ENCODE data around the gene LTBP4. TPM values are rescaled to one million over a fixed set of nuclear protein-coding genes. Genes with fewer than 3 reads are reported as not detected.

Gene LTBP4
- total and polyA plus RNA-seq, 2 donors (not counting 3 experiments of a cell fraction or from before 2014, with no cell fraction given), result 25.9 to 38.0 TPM

GRCh38 chr19:40588110-40588854, 12.9 kb upstream of the LTBP4 start:
- peaks cover 3 to 4% of the 10 kb centered on the region in 2 experiments for H3K36me3 ChIP-seq (ENCODE audit: control insufficient read depth in 2 of 2, extremely low read depth in 1 of 2, insufficient read depth in 2 of 2, low read length in 2 of 2)
- H4K20me1 ChIP-seq (replicated peaks; ENCODE audit: control insufficient read depth, extremely low read depth, insufficient read depth, low read length), result no peaks in the 10 kb centered on the region
- H3K79me2 ChIP-seq (ENCODE audit: control insufficient read depth, insufficient read depth, low read length), result no peaks in the 10 kb centered on the region
- no peak overlapping the region for H3K4me2 ChIP-seq (ENCODE audit: insufficient read depth, low read length)
- BruUV-seq (replicated peaks), result TSS peak; percentile 25
- no peak for FAIRE-seq
- no peak overlapping the region for H3K4me3 ChIP-seq (replicated peaks in 1 of 3; ENCODE audit: insufficient read depth in 1 of 3, low read depth in 1 of 3, low read length in 3 of 3)
- no peaks in the 10 kb centered on the region for H3K9me3 ChIP-seq (replicated peaks; ENCODE audit: control insufficient read depth, insufficient read depth, low read length)
- peaks cover 20% of the 10 kb centered on the region for H3K4me1 ChIP-seq (ENCODE audit: control insufficient read depth, extremely low read depth, insufficient read depth, low read length)
- TF ChIP-seq FOS (IDR thresholded peaks at IDR 0.05; ENCODE audit: borderline replicate concordance, insufficient read depth, low read length), result no peak
- TF ChIP-seq MYC (IDR thresholded peaks at IDR 0.05; ENCODE audit: low read depth, low read length), result peak; percentile 87
- peak; percentile 92 for TF ChIP-seq MAX (IDR thresholded peaks at IDR 0.05; ENCODE audit: insufficient read depth, insufficient read length)
- peak; percentile 32 for TF ChIP-seq POLR2AphosphoS5 (IDR thresholded peaks at IDR 0.05; ENCODE audit: insufficient read depth, low read depth, low read length)
- DNase-seq (ENCODE audit: low read depth, low spot score), result peak; percentile 42
- intact Hi-C loops (cut with micrococcal nuclease), result no loop called here
- H3K27ac ChIP-seq (ENCODE audit: insufficient read depth, low read depth, low read length), result peak overlapping the region; percentile 44
- POLR2A ChIA-PET, result no interaction called here
- H3K9ac ChIP-seq (replicated peaks; ENCODE audit: extremely low read depth, insufficient read depth, low read length), result no peak overlapping the region
- CTCF ChIA-PET, result interaction anchor here (0.8 to 1.0 kb wide), 2 partner anchors 10 to 14 kb away, joined by 3 read pairs; no protein-coding TSS in a partner anchor
- peak overlapping the region; percentile 7 for H2AFZ ChIP-seq (ENCODE audit: low read depth, low read length)
- no peaks in the 10 kb centered on the region for H3K27me3 ChIP-seq (ENCODE audit: control insufficient read depth in 2 of 2, insufficient read depth in 2 of 2, low read length in 2 of 2)
- H3K9me1 ChIP-seq (replicated peaks; ENCODE audit: control insufficient read depth, extremely low read depth, insufficient read depth, low read length), result no peaks in the 10 kb centered on the region
- dilution Hi-C loops (cut with MboI; ENCODE audit: extremely low pct_ligation_motif_present, low sequenced_read_pairs), result no loop called here

GRCh38 chr19:40588926-40589569, 12.1 kb upstream of the LTBP4 start:
- TF ChIP-seq CTCF (IDR thresholded peaks at IDR 0.05; ENCODE audit: extremely low read depth in 1 of 2, insufficient read depth in 1 of 2, low read depth in 1 of 2, low read length in 2 of 2), result no peak
- TF ChIP-seq FOS (IDR thresholded peaks at IDR 0.05; ENCODE audit: borderline replicate concordance, insufficient read depth, low read length), result no peak
- no peak for TF ChIP-seq EZH2 (IDR thresholded peaks at IDR 0.05; ENCODE audit: borderline replicate concordance, low read depth, low read length, severe bottlenecking)

More at GRCh38 chr19:40588926-40589569, 12.1 kb upstream of the LTBP4 start:
- DNase-seq (ENCODE audit: low read depth, low spot score) (no peak), FAIRE-seq (no peak)
- no peak overlapping the region for H3K9ac ChIP-seq (replicated peaks; ENCODE audit: extremely low read depth, insufficient read depth, low read length)
- H3K36me3 ChIP-seq (ENCODE audit: control insufficient read depth in 2 of 2, extremely low read depth in 1 of 2, insufficient read depth in 2 of 2, low read length in 2 of 2), result peaks cover 3 to 4% of the 10 kb centered on the region in 2 experiments
- dilution Hi-C loops (cut with MboI; ENCODE audit: extremely low pct_ligation_motif_present, low sequenced_read_pairs) (no loop called here), intact Hi-C loops (cut with micrococcal nuclease) (no loop called here)
- no peaks in the 10 kb centered on the region for H4K20me1 ChIP-seq (replicated peaks; ENCODE audit: control insufficient read depth, extremely low read depth, insufficient read depth, low read length)
- no peaks in the 10 kb centered on the region for H3K9me3 ChIP-seq (replicated peaks; ENCODE audit: control insufficient read depth, insufficient read depth, low read length)
- no peaks in the 10 kb centered on the region for H3K9me1 ChIP-seq (replicated peaks; ENCODE audit: control insufficient read depth, extremely low read depth, insufficient read depth, low read length)
- peak overlapping the region; percentile 44 for H3K27ac ChIP-seq (ENCODE audit: insufficient read depth, low read depth, low read length)
- ChIA-PET CTCF (interaction anchor here (0.8 to 1.0 kb wide), 2 partner anchors 9 to 14 kb away, joined by 3 read pairs; no protein-coding TSS in a partner anchor), POLR2A (no interaction called here)
- no TSS peak for BruUV-seq (replicated peaks)
- H3K4me3 ChIP-seq (replicated peaks in 1 of 3; ENCODE audit: insufficient read depth in 1 of 3, low read depth in 1 of 3, low read length in 3 of 3), result no peak overlapping the region
- H3K4me2 ChIP-seq (ENCODE audit: insufficient read depth, low read length), result no peak overlapping the region
- H3K79me2 ChIP-seq (ENCODE audit: control insufficient read depth, insufficient read depth, low read length), result no peaks in the 10 kb centered on the region
- no peak overlapping the region for H2AFZ ChIP-seq (ENCODE audit: low read depth, low read length)
- H3K4me1 ChIP-seq (ENCODE audit: control insufficient read depth, extremely low read depth, insufficient read depth, low read length), result peaks cover 20% of the 10 kb centered on the region
- H3K27me3 ChIP-seq (ENCODE audit: control insufficient read depth in 2 of 2, insufficient read depth in 2 of 2, low read length in 2 of 2), result no peaks in the 10 kb centered on the region

Data from endothelial cell of umbilical vein (primary cell).